WI38 (cell line): ENCODE measurements around the gene RAMP1.
A peak's percentile ranks its signal among the peaks of the same experiment; 100 is the strongest.

Source experiments
- H3K4me3 ChIP-seq: 2 replicates; pipeline ENCODE4 v1.5.1; 2011; ENCODE audit warnings: low read depth, mild to moderate bottlenecking, control low read depth, low read length
- TF ChIP-seq, protein P1 (sequence below): IDR thresholded peaks from 2 replicates; pipeline ENCODE4 v1.5.1; 2012; ENCODE audit warnings: low read depth, mild to moderate bottlenecking, control low read depth, low read length

RAMP1 gene

DNA sequence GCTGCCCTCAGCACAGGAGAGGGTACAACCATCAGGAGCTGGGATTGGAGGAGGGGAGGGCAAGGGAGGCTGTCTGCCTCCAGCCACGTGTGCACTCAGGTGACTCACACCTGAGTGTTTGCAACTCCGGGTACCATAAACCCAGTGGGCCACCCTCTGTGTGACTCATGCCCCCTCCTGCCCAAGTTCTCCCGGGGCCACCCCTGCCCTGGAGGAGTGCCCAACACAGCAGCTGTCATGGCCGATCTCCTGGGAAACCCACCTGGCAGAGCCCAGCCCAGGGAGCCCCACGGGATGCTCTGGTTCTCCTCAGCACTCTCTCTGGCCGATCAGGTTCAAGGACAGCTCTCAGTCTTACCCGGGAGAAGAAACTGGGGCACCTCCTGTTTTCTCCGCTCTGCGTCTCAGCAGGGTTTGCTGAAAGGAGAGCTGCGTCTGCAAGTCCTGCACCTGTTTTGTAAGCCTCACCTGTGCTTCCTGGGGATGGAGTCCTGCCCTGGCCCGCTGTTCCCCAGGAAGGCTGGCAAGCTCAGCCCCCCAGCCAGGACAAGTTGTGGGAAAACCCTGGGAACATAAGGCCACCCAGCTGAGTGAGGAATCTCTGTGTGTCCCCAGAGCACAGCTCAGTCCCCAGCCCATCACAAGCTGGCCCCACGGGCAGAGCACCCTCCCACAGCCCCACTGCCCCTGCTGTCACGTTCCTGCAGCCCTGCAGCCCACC lies 63.4 kb downstream of the RAMP1 start:
- no peak overlapping the region for H3K4me3 ChIP-seq
- TF ChIP-seq, protein P1, sequence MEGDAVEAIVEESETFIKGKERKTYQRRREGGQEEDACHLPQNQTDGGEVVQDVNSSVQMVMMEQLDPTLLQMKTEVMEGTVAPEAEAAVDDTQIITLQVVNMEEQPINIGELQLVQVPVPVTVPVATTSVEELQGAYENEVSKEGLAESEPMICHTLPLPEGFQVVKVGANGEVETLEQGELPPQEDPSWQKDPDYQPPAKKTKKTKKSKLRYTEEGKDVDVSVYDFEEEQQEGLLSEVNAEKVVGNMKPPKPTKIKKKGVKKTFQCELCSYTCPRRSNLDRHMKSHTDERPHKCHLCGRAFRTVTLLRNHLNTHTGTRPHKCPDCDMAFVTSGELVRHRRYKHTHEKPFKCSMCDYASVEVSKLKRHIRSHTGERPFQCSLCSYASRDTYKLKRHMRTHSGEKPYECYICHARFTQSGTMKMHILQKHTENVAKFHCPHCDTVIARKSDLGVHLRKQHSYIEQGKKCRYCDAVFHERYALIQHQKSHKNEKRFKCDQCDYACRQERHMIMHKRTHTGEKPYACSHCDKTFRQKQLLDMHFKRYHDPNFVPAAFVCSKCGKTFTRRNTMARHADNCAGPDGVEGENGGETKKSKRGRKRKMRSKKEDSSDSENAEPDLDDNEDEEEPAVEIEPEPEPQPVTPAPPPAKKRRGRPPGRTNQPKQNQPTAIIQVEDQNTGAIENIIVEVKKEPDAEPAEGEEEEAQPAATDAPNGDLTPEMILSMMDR, result no peak

DNA sequence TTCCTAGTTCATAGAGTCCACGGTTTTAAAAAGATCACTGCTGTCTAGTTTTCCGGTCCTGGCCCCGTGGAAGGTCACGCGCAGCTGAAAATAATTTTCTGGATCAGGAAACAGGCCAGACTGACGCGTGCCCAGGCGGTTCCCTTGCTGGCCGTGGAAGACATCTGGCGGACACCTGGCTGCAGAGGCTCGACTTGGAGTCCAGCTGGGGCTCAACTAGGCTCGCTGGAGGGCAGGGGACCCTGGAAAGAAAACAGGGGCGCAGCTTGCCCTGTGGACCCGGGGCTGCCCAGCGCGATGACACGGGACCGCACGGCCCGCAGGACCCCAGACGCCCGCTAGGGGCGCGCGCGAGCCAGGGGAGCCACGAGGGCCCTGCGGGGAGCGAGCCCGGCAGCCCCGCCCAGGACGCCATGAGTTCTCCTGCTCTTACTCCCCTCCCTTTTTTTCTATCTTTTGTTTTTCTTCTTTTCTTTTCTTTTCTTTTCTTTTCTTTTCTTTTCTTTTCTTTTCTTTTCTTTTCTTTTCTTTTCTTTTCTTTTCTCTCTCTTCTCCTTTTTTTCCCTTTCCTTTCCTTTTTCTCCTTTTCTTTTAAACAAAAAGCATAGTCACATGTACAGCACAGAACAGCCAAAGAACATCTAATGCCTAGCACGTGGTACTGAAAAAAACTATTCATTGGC lies 64.2 kb downstream of the RAMP1 start:
- H3K4me3 ChIP-seq, result peak overlapping the region; percentile 34
- TF ChIP-seq, protein P1, result peak; percentile 99

DNA sequence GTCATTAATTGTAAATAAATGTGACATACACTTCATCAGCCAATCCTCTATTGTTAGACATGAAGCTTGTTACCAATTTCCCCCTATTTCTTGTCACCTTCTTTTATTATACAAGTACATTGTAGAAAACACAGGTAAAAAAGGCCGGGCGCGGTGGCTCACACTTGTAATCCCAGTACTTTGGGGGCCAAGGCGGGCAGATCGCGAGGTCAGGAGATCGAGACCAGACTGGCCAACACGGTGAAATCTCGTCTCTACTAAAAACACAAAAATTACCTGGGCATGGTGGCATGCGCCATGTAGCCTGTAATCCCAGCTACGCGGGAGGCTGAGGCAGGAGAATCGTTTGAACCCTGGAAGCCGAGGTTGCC lies 64.7 kb downstream of the RAMP1 start:
- TF ChIP-seq, protein P1, result no peak
- H3K4me3 ChIP-seq, result no peak overlapping the region

DNA sequence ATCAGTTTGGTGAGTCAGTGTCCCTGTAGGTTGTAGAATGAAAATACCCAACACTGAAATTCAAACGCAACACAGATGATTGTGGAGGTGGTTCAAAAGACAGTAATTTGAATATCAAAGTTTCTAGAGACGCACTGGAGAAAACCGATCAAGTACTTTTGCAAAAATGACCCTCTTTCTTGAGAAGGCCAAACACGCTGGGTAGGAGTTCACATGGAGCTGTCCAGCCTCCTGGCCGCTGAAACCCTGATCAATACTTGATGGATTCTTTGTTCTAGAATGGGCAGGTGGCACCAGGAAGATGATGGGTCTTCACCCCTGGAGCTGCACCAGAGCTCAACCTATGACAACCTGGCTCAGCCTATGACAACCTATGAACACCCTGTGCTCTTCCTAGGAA lies 67.7 kb downstream of the RAMP1 start:
- no peak overlapping the region for H3K4me3 ChIP-seq
- TF ChIP-seq, protein P1, result no peak

DNA sequence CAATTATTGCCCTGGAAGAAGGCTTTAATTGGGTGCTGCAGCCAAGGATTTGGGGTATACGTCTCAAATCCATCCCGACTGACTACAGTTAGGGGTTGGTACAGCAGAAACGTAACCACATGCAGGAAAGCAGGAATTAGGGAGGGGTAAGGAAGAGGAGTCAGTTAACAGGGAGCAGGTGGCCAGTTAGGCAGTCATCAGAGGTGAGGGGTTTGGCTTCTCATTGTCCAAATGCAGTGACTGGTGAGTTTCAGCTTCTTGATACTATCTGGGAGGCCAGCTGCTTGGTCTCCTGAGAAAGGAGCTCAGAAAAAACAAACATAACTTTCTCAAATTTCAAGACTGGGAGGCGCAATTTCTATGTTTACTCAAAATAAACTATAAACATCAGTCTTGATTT lies 68.6 kb downstream of the RAMP1 start:
- TF ChIP-seq, protein P1, result no peak
- no peak overlapping the region for H3K4me3 ChIP-seq

DNA sequence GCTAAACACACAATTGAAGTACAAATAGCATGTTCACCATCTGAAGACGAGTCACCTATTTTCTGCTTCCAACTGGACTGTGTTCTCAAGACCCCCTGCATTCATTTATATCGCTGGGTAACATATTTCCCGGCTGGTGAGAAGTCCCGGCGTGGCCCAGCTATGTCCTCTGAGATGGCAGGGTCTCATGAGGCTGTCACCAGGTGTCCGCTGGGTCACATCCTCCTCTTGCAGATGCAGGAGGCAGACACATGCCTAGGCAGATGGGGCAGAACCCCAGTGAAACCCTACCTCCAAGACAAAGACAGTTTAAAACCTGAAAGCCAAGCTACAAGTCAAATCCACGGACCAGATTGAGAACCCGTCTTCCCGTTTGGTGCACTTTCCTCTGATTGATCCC lies 70.6 kb downstream of the RAMP1 start:
- TF ChIP-seq, protein P1, result no peak
- H3K4me3 ChIP-seq, result no peak overlapping the region

DNA sequence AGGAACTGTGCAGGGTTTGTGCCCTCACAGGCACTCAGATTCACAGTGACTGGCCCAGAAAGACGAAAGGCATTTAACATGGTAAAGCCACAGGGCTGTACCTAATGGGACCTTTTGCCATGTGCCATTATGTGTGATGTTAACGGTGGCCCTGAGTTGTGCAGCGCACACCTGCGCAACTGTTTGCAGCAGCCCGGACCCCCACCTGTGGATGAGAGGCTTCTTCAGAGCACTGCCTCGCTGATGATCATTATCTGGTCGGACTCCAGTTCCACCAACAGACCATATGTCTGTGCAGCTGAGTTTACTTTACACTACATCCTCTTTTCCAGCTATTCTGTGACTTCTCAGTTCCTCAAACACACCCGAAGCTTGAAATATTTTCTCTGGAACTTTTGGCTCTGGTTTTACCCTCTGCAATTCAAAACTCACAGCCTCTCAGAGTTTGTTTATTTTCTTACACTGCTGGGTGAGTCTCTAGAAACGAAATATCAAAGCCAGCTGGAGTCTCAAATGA lies 71.8 kb downstream of the RAMP1 start:
- TF ChIP-seq, protein P1, result no peak
- H3K4me3 ChIP-seq, result no peak overlapping the region
